Kidney (tissue), 14 donors: Measurements from ENCODE around the gene ACTN1. TPM values are rescaled to one million over a fixed set of nuclear protein-coding genes. Genes with fewer than 3 reads are reported as not detected.

Experiments
- DNase-seq, 5 donors: peaks; one replicate each; pipeline ENCODE4 v3.0.0-alpha.2; 2013 to 2020
- FAIRE-seq: peaks from 2 replicates; lab custom pipeline; 2012; peaks lifted over from hg19 to GRCh38; lab: Jason Lieb, UNC
- H3K27ac ChIP-seq, 2 donors: one replicate each; pipeline ENCODE4 v1.7.0; 2013; ENCODE audit warnings: low read depth in 2 of 2, low read length in 2 of 2, inconsistent platforms in 1 of 2
- H3K27me3 ChIP-seq: one replicate; pipeline ENCODE4 v1.7.1; 2013; ENCODE audit warnings: low read length, inconsistent platforms; ENCODE audit not compliant: control insufficient read depth, insufficient read depth
- H3K36me3 ChIP-seq, 3 donors: one replicate each; pipeline versions ENCODE4 v1.7.0 to v1.7.1; 2013; ENCODE audit warnings: low read length in 3 of 3, control low read depth in 1 of 3, inconsistent platforms in 1 of 3; ENCODE audit not compliant: insufficient read depth in 3 of 3, control insufficient read depth in 2 of 3
- H3K4me1 ChIP-seq, 3 donors: one replicate each; pipeline versions ENCODE4 v1.7.0 to v1.7.1; 2013; ENCODE audit warnings: low read length in 3 of 3, inconsistent platforms in 1 of 3, low read depth in 1 of 3; ENCODE audit not compliant: control insufficient read depth in 2 of 3, insufficient read depth in 2 of 3
- H3K4me3 ChIP-seq, 3 donors: one replicate each; pipeline versions ENCODE4 v1.7.0 to v1.8.1; 2013; ENCODE audit warnings: low read length in 3 of 3, control low read depth in 1 of 3, inconsistent platforms in 1 of 3
- H3K9ac ChIP-seq, 3 donors: one replicate each; pipeline versions ENCODE4 v1.7.0 to v1.7.1; 2013; ENCODE audit warnings: low read length in 3 of 3, control low read depth in 1 of 3, inconsistent platforms in 1 of 3
- H3K9me3 ChIP-seq, 3 donors: one replicate each; pipeline versions ENCODE4 v1.7.0 to v1.7.1; 2013; ENCODE audit warnings: low read length in 3 of 3, control low read depth in 1 of 3, inconsistent platforms in 1 of 3; ENCODE audit not compliant: control insufficient read depth in 2 of 3, insufficient read depth in 1 of 3
- intact Hi-C: fragments of 100-400 bp; cut with DNase I; formaldehyde crosslinking; loops from one replicate; pipeline ENCODE4 v1.11.1; 2022
- polyA plus RNA-seq: library from polyadenylated mRNA; stranded (reverse); fragments of 350-450 nt; fragmentation: Illumina TruSeq; extraction: RNeasy Lipid Tissue Mini Kit (QIAGEN cat#74804); gene quantifications from one replicate; pipeline ENCODE4 v1.2.3, GENCODE V29; 2014; ENCODE audit warnings: low read depth, low replicate concordance; ENCODE audit not compliant: insufficient read depth
- total RNA-seq: library from RNA; stranded (reverse); fragmentation: NEBNext Ultra II Directional; extraction: Animal tissue kit (Norgen Biotek cat#: 25700); gene quantifications from one replicate; pipeline ENCODE4 v1.2.1, GENCODE V29; 2021
- TF ChIP-seq, protein P1 (sequence below): IDR thresholded peaks from 3 replicates; pipeline ENCODE4 v1.5.1; 2012; ENCODE audit warnings: mild to moderate bottlenecking, moderate library complexity, borderline replicate concordance; ENCODE audit not compliant: insufficient read depth; ENCODE audit errors: extremely low read depth
- donor health status: control.
- donor health status: control.
- donor health status: control.
- donor health status: control.
- donor health status: control.
- donor health status: DM: yes; HTN: yes; CAD: no.
- donor health status: Normal renal cell carcinoma (clear cell type).

Gene ACTN1
- total and polyA plus RNA-seq, 2 donors from 2014 or later: 20.1 to 184 TPM

DNA sequence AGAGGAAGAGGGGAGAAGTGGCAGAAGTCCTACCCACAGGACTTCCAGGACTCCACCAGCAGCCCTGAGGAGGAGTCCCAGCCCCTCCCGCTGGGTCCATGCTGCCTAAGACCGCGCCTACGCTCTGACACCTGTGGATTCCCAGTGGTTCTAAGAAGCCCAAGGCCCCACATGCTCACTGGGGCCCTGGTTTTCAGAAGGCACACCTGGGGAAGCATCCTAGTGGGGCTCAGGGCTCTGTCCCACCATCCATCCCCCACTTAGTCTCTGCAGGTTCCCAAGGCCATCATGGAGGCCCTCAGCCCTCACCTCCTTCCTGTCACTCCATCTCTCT is 32.6 kb downstream of the ACTN1 start:
- no peaks in the 10 kb centered on the region for H3K36me3 ChIP-seq
- H3K9me3 ChIP-seq: no peaks in the 10 kb centered on the region
- H3K4me3 ChIP-seq: no peak overlapping the region
- intact Hi-C loops: no loop called here
- H3K9ac ChIP-seq: no peak overlapping the region
- H3K27me3 ChIP-seq: no peaks in the 10 kb centered on the region
- H3K4me1 ChIP-seq: peaks cover 0 to 30% (median 12%) of the 10 kb centered on the region in 3 donors
- peak overlapping the region in 1 of 2 donors; percentile 11 for H3K27ac ChIP-seq
- FAIRE-seq (no peak), DNase-seq (peak in 1 of 5 donors; percentile 58)
- TF ChIP-seq, protein P1, sequence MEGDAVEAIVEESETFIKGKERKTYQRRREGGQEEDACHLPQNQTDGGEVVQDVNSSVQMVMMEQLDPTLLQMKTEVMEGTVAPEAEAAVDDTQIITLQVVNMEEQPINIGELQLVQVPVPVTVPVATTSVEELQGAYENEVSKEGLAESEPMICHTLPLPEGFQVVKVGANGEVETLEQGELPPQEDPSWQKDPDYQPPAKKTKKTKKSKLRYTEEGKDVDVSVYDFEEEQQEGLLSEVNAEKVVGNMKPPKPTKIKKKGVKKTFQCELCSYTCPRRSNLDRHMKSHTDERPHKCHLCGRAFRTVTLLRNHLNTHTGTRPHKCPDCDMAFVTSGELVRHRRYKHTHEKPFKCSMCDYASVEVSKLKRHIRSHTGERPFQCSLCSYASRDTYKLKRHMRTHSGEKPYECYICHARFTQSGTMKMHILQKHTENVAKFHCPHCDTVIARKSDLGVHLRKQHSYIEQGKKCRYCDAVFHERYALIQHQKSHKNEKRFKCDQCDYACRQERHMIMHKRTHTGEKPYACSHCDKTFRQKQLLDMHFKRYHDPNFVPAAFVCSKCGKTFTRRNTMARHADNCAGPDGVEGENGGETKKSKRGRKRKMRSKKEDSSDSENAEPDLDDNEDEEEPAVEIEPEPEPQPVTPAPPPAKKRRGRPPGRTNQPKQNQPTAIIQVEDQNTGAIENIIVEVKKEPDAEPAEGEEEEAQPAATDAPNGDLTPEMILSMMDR: no peak

DNA sequence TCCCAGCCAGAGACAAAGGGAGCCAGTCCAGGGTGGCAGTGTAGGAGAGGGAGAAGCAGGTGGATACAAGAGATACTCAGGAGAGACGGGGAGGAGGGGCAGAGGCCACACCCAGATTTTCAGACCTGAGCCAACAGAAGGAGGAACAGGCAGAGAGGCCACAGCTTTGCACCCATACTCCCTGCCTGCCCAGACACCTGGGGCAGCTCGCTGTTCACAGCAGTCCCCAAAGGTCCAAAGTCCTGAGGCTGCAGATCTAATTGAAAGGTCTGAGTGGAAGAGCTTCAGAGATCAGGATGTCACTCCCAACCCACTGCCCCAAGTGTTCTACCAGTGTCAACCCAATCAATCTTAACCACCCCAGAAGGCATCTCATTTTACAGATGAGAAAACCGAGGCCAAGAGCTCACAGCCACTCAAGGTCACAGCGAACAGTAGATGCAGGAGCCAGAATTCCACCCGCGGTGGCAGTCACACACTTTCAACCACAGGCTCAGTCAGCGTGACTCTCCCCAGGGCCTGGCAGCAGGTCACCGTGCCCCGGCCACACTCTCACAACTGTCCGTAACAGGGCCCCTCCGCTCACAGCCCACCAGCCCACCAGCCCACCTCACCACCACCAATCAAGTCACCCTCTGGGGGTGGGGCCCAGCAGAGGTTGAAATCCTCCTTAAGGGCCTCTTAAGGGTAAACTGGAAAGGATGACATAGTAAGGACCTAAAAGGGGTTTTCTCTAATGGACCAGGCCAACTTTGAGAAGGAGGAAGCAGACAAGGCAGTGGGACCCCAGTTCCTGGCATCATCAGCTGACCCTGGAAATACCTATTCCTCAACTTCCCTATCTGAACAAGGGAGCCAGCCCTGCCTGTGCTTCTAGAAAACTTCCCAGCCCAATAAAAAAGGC is 33.3 kb downstream of the ACTN1 start:
- intact Hi-C loops: no loop called here
- Histone ChIP-seq H3K9ac (no peak overlapping the region), H3K27ac (peak overlapping the region in 1 of 2 donors; percentile 12), H3K9me3 (no peaks in the 10 kb centered on the region), H3K4me3 (no peak overlapping the region), H3K27me3 (no peaks in the 10 kb centered on the region), H3K4me1 (peaks cover 0 to 28% (median 12%) of the 10 kb centered on the region in 3 donors), H3K36me3 (no peaks in the 10 kb centered on the region)
- no peak for FAIRE-seq
- TF ChIP-seq, protein P1: no peak
- DNase-seq: peak in 1 of 5 donors; percentile 69

DNA sequence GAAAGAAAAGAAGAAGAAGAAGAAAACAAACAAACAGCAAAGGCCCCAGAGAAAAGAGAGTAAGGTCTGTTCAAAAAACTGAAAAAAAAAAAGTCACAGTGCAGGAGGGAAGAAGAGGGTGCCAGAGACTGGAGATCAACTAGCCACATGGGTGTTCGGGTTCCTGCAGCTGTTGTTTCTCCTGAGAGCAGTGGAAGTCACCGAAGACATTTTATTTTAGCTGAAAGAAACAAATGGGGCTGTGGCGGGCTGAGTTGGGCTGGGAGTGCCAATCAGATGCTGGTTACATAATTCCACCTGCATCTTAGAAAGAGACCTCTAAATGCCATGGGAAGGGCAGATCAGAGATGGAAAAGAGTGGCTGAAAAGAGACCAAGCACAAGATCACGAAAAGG is 33.9 kb downstream of the ACTN1 start:
- Histone ChIP-seq H3K27me3 (no peaks in the 10 kb centered on the region), H3K9ac (no peak overlapping the region), H3K9me3 (no peaks in the 10 kb centered on the region), H3K27ac (no peak overlapping the region), H3K4me3 (no peak overlapping the region), H3K36me3 (no peaks in the 10 kb centered on the region), H3K4me1 (peaks cover 0 to 28% (median 12%) of the 10 kb centered on the region in 3 donors)
- FAIRE-seq (no peak), DNase-seq (peak in 1 of 5 donors; percentile 15)
- intact Hi-C loops: no loop called here
- TF ChIP-seq, protein P1: no peak
